Coronary artery (tissue), 2 donors: ENCODE measurements around the gene CCDC78.

Experiments
- DNase-seq: peaks from one replicate; pipeline ENCODE4 v3.0.0-alpha.2; 2017; ENCODE audit warnings: low spot score
- H3K27ac ChIP-seq, 2 donors: fragments of 200-600 bp; sonication (generic); one replicate each; pipeline ENCODE4 v1.5.1; 2016 to 2019
- H3K4me3 ChIP-seq: fragments of 200-600 bp; sonication (generic); 2 replicates; pipeline ENCODE4 v1.5.1; 2016; ENCODE audit warnings: mild to moderate bottlenecking, moderate library complexity
- TF ChIP-seq, protein P1 (sequence below): fragments of 200-600 bp; sonication (generic); IDR thresholded peaks from one replicate; pipeline ENCODE4 v1.5.1; 2019; ENCODE audit warnings: antibody characterized with exemption

CCDC78 gene

GRCh38 chr16:769184-769784 lies 43.0 kb upstream of the CCDC78 start:
- Histone ChIP-seq H3K27ac (no peak overlapping the region), H3K4me3 (no peak overlapping the region)
- DNase-seq, result no peak
- TF ChIP-seq, protein P1, sequence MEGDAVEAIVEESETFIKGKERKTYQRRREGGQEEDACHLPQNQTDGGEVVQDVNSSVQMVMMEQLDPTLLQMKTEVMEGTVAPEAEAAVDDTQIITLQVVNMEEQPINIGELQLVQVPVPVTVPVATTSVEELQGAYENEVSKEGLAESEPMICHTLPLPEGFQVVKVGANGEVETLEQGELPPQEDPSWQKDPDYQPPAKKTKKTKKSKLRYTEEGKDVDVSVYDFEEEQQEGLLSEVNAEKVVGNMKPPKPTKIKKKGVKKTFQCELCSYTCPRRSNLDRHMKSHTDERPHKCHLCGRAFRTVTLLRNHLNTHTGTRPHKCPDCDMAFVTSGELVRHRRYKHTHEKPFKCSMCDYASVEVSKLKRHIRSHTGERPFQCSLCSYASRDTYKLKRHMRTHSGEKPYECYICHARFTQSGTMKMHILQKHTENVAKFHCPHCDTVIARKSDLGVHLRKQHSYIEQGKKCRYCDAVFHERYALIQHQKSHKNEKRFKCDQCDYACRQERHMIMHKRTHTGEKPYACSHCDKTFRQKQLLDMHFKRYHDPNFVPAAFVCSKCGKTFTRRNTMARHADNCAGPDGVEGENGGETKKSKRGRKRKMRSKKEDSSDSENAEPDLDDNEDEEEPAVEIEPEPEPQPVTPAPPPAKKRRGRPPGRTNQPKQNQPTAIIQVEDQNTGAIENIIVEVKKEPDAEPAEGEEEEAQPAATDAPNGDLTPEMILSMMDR, result no peak

- TF ChIP-seq, protein P1, result no peak
- Histone ChIP-seq H3K27ac (no peak overlapping the region), H3K4me3 (no peak overlapping the region)
- no peak for DNase-seq
Observed at GRCh38 chr16:768428-768827, 42.2 kb upstream of the CCDC78 start.

- H3K27ac ChIP-seq, result no peak overlapping the region
- TF ChIP-seq, protein P1, result no peak
- no peak overlapping the region for H3K4me3 ChIP-seq
- DNase-seq, result no peak
Observed at GRCh38 chr16:767743-768235, 41.5 kb upstream of the CCDC78 start.

DNA sequence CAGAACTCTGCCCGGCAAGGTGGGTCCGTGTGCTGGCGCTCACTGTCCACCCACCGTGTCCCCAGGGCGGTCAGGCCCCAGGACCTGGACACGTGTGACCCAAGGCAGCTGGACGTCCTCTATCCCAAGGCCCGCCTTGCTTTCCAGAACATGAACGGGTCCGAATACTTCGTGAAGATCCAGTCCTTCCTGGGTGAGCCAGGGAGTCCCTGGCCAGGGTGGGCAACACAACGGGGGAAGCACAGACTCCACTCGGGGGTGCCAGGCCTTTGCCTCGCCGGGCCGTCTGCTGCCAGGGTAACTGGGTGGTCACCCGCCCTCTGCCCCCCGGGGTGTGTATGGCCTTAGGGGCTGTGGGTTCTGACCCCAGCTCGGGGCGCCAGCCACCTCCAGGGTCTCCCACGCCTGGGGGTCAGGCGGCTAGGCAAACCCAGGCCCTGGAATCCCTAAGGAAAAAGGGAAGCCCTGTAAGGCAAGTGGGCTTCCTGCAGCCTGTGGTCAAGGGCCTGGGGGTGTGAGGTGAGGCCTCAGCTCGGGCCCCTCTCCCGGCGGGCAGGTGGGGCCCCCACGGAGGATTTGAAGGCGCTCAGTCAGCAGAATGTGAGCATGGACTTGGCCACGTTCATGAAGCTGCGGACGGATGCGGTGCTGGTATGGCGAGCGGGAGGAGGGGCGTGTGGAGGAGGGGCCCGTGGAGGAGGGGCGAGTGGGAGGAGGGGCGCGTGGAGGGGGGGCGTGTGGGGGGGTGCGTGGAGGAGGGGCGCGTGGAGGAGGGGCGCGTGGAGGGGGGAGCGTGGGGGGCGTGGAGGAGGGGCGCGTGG lies 40.8 kb upstream of the CCDC78 start:
- DNase-seq, result no peak
- TF ChIP-seq, protein P1, result no peak
- Histone ChIP-seq H3K27ac (no peak overlapping the region), H3K4me3 (no peak overlapping the region)

- Histone ChIP-seq H3K27ac (no peak overlapping the region), H3K4me3 (no peak overlapping the region)
- TF ChIP-seq, protein P1, result no peak
- no peak for DNase-seq
Observed at GRCh38 chr16:766008-766819, 40.0 kb upstream of the CCDC78 start.

DNA sequence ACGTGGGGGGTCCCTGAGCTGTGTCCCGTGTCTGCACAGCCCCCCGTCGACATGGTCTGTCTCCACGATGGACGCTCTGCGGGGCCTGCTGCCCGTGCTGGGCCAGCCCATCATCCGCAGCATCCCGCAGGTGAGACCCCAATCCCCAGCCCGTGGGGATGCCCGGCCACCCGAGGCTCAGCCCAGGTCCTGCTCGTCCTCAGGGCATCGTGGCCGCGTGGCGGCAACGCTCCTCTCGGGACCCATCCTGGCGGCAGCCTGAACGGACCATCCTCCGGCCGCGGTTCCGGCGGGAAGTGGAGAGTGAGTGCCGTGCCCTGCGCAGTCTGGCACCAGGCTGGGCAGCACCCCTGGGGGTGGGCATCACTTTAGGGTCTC lies 39.2 kb upstream of the CCDC78 start:
- TF ChIP-seq, protein P1, result no peak
- no peak overlapping the region for H3K27ac ChIP-seq
- DNase-seq, result no peak
- H3K4me3 ChIP-seq, result no peak overlapping the region
